Fibroblast of mammary gland (primary cell): ENCODE results near the gene KLHL25.

Experiments
- DNase-seq: peaks from one replicate; pipeline ENCODE4 v3.0.0-alpha.2; 2010; ENCODE audit warnings: low read depth
- H3K4me3 ChIP-seq: 2 replicates; pipeline ENCODE4 v1.5.1; 2011; ENCODE audit warnings: low read depth, mild to moderate bottlenecking, low read length, moderate library complexity; ENCODE audit not compliant: control insufficient read depth
- CTCF ChIP-seq: conservative IDR thresholded peaks from 2 replicates; pipeline ENCODE4 v1.5.1; 2011; ENCODE audit warnings: low read depth, low read length, inconsistent platforms; ENCODE audit not compliant: control insufficient read depth, insufficient read depth

KLHL25 gene

GRCh38 chr15:85760049-85760448, 34.7 kb downstream of the KLHL25 start:
- TF ChIP-seq CTCF = no peak
- no peak for DNase-seq
- H3K4me3 ChIP-seq = no peak overlapping the region

- H3K4me3 ChIP-seq = no peak overlapping the region
- no peak for DNase-seq
- TF ChIP-seq CTCF = no peak
Observed at GRCh38 chr15:85759376-85759775, 35.3 kb downstream of the KLHL25 start.

GRCh38 chr15:85758655-85758978, 36.1 kb downstream of the KLHL25 start:
- no peak for TF ChIP-seq CTCF
- DNase-seq = no peak
- no peak overlapping the region for H3K4me3 ChIP-seq

DNA sequence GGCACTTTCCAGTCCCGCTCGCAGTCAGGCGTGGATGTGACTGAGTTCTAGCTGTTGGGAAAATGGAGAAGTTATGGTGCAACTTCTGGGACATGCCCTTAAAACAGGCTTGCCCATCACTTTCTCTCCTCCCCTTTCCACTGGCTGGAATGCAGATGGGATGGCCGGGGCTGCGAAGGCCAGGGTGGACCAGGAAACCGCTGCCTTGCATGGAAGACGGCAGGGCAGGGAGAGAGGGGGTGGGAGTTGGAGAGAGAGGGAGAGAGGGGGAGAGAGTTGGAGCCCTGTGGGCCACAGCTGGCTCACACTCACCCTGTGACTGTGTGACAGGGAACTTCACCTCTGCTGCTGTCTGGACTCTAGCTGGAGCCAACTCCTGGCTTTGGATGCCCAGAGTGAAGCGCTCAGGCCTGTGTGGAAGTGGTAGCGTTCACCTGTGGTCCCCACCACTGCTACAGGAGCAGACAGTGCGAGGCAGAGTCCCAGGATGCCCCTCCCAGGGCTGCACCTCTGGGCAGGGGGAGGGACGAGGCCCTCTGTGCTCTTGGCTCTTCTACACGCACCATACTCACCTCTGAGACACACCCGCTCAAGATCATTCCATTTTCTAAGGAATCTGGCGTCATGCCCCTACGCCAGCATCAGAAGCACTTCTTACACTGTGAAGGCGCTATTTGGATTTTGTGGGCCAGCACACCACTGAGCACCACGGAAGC, 36.6 kb downstream of the KLHL25 start:
- TF ChIP-seq CTCF = no peak
- no peak for DNase-seq
- no peak overlapping the region for H3K4me3 ChIP-seq

DNA sequence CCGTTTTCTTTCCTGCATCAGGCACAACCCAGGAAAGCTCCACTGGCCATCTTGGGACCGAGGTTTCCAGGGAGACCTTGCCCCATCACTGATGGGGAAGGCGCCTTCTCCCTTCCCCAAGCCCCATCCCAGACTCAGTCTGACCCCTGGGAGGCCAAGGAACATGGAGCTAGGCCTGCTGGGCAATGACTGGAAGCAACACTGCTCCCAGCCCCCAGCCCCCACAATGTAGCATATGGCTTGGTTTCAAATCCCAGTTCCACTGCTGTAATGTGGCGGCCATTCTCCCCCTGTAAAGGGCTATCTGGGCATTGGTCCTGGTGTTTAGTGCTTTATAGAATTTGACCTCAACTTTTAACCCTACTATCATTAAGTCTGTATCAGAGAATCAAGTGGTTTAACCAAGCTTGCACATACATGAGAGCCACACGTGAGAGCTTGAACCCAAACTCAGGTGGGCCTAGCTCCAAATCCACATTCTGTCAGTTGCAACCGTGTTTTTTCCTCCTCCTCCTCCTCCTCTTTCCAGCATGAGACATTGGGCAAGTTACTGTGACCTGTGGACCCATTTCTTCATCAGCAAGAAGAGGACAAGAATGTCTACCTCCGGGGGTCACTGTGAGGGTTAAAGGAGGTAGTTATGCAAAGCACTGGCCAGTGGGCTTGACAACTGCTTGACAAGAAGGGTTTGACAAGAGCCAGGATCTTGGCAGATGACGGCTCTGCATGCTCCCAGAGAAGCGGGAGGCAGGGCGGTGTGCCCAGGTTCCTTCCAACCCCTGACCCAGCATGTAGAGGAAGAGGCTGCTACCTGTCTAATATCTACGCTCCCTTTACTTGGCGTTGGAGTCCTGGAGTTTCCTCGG, 37.4 kb downstream of the KLHL25 start:
- DNase-seq = no peak
- TF ChIP-seq CTCF = no peak

GRCh38 chr15:85756411-85757072, 38.2 kb downstream of the KLHL25 start:
- H3K4me3 ChIP-seq = no peak overlapping the region
- DNase-seq = no peak
- no peak for TF ChIP-seq CTCF

More for the DNA sequence above, 37.4 kb downstream of the KLHL25 start:
- H3K4me3 ChIP-seq = no peak overlapping the region
